ENCODE results near the gene CARMIL1.

Gene CARMIL1

DNA sequence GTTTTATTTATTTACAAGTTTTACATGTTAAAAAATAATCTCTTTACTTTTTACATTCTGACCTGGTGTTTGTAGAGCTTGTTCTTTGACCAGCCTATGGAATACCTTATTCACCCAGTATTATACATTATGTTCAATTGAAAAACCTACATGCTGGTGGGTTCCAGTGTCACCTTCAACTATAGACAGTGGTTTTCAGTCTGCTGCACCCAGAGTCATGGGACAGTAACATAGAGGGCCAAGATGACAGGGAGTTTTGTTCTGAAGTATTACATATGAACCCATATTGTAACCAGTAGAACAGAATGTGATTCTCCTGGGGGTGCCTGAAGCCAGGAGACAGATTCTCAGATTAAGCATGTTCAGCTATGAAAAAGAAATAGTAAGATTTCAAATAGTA, 233.4 kb downstream of the CARMIL1 start:
- DNase-seq (ENCODE audit: low read depth), result no peak

DNA sequence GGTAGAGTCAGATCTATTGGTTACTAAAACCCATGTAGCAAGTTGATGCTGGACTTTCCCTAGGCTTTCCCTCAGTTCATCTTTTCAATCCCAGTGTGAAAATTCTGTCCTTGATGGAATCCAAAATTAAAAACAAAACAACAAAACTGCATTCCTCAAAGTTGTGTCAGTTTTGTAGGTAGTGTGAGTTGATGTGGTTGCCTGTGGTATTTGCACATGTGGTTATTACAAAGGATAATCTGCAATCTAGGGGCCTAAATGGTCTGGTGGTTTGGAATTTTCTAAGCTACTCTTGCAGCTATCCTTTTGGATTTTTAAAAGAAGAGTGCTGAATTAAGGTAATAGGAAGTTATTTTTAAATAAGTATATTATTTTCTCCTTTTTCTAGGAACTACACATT, 240.7 kb downstream of the CARMIL1 start:
- DNase-seq (ENCODE audit: low read depth), result no peak

GRCh38 chr6:25524542-25524941, 245.4 kb downstream of the CARMIL1 start:
- DNase-seq (ENCODE audit: low read depth), result no peak

- DNase-seq (ENCODE audit: low read depth), result no peak
Measured at GRCh38 chr6:25525078-25525477, 245.9 kb downstream of the CARMIL1 start.

DNA sequence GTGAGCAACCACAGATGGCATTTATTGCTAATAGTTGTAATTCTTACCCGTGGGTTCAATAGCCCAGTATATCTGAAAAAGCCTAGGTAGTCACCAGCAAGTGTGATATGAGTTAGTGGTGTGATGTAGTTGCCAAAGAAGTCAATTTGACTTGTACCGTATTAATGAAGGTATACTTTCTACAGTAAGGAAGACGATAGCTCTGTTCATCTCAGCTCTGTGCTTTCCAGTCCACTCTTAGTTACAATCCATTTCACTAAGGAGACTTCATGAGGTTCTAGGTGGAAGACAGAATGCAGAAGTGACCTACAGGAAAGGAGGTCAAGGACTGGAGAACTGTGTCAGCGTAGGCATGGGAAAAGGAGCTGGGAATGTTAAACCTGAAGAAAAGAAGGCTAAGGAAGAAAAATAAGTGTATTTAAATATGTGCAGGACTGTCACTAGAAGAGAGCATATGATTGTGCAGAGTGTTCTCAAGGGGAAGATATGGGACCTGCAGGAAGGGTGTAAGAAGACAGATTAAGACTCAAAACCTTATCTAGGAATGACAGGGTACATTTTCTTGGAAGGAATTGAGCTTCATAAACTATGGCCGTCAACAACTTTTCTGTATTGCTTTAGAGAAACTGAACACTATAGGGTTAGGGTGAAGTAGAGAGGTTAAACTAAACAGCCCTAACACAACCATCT, 255.9 kb downstream of the CARMIL1 start:
- DNase-seq (ENCODE audit: low read depth), result no peak

DNA sequence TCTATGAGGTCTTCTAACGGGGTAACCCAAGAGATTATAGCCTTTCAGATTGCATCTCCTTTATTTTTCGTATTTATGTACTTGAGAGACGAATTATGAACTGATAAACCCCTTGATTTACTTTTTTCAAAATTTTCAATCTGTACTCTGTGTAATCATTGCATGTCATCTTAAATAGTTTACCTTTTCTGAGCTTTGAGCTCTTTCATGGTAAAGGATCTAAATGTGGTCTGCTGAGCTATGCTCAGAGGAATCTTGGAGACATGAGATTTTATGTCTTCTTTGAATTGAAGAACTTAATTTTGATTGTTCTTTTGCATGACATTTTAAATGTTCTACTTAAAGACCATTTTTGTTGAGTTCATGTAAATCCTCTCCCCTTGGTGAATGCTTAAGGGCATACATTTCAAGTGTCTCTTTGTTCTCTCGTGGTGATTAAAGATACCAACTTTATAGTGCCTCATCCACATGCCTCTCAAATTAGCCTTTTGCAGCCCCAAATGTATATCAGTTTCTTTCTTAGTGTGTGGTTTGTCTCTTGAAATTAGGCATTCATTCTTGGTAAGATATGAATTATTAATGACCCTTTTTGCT, 256.6 kb downstream of the CARMIL1 start:
- DNase-seq (ENCODE audit: low read depth), result no peak

GRCh38 chr6:25536781-25537180, 257.6 kb downstream of the CARMIL1 start:
- no peak for DNase-seq (ENCODE audit: low read depth)

DNA sequence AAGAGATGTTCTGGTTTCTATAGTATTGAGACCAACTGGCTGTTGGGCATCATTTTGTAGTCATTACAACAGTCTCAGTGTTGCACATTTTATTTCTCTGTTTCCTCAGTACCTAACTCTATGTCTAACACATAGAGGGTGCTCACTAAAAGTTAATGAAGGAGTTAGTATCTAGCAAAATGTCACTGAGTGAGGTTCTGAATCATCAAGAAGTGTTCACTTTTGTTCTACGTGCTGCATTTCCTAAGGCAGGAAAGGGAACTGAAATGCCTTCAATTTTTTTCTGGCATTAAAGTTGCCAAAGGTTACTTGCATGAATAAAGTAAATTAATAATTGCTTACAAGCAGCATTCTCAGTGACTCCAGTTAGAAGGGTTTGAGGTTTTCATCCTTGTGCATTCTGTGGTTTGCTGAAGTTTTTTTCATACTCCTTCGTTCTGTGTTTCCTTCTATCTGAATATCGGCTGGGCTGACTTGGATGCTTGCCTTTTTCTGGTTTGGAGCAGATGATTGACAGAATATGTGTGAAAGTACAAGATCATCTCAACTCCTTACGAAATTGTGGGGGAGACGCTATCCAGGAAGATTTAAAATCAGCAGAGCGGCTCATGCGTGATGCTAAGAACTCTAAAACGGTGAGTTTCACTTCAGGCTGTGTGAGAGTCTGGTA, 258.3 kb downstream of the CARMIL1 start:
- DNase-seq (ENCODE audit: low read depth), result no peak

- no peak for DNase-seq (ENCODE audit: low read depth)
Measured at GRCh38 chr6:25541228-25541627, 262.1 kb downstream of the CARMIL1 start.

DNA sequence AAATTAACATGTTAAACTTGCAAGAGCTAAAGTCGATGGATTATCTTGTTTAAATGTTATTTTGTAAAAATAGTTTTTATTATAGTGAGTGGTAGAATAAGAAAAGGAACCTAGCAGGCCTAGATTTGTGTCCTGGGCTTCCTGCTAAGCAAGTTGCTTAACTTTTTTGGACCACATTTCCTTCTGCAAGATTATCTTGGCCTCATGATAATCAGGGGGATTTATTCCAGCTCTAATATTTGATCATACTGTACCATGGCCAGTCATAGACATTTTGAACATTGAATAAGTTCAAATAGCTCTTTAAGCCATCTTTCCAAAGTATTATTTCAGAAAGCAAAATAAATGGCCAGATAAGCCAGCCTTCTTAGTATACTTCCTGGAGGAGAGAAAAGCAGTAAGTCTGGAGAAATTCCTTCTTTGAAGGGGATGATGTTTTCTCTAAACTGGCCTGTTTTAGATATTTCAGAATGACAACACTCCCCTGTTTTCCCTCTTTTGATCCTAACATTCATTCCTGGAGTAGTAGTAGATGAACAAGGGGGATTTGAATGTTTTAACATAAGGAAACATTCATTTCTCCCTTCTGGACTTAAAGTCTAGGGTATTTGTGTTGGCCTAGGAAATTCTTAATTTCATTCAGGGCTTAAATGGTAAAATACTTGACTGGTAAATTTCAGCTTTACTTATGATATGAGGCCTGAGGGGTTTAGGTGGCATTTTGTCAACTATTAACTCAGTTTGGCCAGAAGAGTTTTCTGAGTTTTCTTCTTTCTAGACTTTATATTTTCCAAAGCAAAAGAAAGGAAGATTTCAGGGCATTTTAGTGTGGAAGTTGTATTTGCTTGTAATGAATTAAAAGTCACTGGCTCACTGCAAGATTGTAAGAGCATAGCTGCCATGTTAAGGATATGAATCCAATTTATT, 264.1 kb downstream of the CARMIL1 start:
- no peak for DNase-seq (ENCODE audit: low read depth)

- no peak for DNase-seq (ENCODE audit: low read depth)
Measured at GRCh38 chr6:25544833-25545232, 265.7 kb downstream of the CARMIL1 start.

DNA sequence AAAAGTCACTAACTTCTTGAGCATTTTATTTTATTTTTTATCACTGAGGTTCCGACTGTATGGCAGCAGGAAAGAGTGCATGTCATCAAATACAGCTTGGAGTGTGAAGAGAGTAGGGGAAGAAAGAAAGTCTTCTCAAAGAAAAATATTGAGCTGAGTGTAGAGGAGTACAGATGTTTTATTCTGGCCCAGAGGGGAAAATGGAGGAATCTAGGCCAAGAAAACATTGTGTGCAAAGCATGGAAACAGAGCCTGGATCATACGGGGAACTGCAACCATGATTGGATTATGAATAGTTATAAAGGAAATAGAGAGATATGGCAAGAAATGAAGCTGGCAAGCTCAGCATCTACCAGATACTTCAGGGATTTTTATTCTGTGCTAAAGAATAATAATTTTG, 268.6 kb downstream of the CARMIL1 start:
- DNase-seq (ENCODE audit: low read depth), result no peak

DNA sequence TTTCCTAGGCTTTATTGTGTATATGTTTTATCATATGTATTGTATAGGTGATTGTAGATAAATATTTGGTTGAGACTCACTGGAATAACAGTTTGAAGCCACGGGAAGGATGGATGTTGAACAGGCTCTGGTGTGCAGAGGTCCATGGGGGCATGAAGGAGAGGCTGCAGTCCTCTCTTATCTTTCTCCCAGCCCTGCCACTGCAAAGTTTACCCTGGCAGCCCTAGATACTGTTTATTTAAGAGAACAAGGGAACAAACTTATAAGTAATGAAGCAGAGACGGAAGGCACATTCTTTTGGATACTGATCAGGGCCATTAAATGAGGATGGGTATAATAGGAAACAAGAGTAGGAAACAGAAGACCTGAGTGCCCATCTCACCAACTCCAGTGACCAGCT, 269.3 kb downstream of the CARMIL1 start:
- DNase-seq (ENCODE audit: low read depth), result no peak

DNA sequence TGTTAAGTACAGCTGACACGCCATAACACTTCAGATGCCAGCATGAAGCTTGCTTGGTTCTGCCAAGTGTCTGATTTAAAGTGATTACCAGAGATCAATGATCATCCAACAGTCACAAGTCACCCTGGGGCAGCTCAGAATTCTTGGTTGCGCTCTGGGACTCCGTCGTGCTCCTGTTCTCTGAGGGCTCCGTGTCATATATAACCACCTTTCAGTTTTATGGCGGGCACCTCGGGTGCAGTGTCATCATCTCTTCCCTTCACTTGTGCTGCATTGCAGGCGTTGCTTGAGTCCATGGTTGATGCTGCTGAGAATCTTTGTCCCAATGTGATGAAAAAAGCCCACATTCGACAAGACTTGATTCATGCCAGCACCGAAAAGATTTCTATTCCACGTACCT, 271.5 kb downstream of the CARMIL1 start:
- no peak for DNase-seq (ENCODE audit: low read depth)

DNA sequence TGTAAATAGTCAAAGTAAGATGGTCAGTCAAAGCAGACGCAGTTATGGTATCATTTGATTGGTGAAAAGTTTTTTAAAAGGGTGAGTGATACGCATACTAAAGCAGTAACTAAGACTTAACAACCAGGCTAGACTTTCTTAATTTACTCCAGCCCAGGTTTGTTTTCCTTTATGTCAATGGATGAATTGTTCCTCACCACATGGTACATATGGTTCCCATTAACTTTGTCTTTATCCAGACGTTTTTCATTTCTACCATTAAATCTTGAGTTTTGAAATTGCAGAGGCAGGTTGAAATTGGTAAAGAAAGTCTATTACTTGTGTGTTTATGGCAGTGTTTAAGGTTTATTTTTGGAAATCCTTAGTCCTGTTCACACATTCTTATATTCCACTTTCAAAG, 274.3 kb downstream of the CARMIL1 start:
- no peak for DNase-seq (ENCODE audit: low read depth)

- DNase-seq (ENCODE audit: low read depth), result no peak
Measured at GRCh38 chr6:25555188-25555587, 276.0 kb downstream of the CARMIL1 start.

DNA sequence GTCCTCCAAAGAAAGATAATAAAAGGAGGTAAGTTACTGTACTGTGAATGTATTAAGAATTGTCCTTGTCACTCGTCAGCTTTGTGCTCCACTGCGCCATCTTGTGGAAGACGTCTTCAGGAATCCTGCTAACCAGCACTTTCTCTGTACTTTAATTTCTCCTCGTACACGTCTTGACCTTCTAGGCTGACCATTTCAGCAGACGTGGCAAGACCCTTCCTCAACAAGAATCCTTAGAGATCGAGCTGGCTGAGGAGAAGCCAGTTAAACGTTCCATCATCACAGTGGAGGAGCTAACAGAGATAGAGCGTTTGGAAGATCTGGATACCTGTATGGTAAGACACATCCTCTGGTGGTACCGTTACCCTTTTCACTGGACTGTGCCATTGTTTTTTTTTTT, 277.3 kb downstream of the CARMIL1 start:
- DNase-seq (ENCODE audit: low read depth), result peak; percentile 69

DNA sequence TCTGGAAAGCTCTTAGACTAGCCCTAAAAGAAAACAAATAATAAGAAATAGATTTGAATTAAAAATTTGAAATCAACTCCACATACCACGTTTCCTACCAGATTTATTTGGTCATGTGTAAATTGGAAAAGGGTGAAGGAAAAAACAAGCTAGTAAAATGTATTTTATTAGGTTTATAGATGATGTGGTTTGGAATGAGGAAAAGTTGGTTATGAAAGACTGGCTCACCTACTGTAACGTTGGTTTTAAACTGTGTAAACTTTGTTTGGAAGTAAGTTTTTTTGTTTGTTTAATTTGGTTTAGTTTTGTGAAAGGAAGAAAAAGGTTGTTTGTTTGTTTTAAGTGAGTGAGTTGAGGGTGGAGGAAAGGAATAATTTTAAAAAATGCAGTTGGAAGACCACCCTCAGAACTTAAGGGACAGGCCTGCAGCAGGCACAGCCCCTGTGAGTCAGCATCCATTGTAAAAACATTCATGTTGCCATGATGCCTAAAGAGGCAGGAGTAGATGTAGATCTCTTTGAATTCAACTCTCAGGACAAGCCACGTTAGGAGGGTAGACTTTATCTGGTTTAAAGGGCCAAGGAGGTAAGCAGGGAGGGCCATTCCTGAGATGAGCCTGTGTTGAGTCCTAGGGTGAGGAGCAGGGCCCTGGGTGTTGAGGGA, 279.1 kb downstream of the CARMIL1 start:
- no peak for DNase-seq (ENCODE audit: low read depth)

DNA sequence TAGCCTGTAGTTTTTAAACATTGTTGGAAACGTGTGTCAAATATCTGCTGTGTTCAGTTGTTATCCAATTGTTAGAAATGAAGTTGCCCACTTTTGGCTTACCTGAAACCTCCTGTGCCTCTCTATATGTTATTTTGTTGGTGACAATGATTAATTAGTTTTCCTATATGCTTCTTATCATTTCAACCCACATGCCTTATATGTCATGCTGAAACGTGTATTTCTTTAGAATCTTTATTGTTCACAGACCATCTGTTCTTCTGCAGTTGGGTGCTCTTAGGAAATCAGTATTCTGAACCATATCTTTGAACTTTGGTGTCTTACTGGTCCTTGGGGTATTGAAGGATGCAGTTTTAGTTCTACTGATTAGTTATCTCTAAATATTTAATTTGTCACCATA, 281.7 kb downstream of the CARMIL1 start:
- DNase-seq (ENCODE audit: low read depth), result no peak

GRCh38 chr6:25564943-25565342, 285.8 kb downstream of the CARMIL1 start:
- DNase-seq (ENCODE audit: low read depth), result no peak

DNA sequence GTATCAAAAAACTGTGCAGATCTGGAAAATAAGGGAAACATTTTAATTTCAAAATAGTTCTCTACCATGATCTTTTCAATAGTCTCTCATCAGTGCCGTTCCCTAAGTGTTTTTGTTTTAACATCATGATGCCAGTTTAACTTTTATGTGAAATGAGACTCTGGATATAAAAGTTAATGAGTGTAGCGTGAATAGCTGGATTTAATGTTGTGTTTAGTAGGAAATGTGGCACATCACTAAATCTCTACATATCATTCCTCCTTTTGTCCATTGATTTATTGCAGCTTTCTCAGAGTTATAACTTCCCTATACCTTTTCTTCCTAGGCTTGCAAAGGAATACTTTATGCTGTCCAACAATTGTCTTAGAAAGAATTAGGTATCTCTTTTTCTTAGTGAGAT, 291.4 kb downstream of the CARMIL1 start:
- DNase-seq (ENCODE audit: low read depth), result no peak

DNA sequence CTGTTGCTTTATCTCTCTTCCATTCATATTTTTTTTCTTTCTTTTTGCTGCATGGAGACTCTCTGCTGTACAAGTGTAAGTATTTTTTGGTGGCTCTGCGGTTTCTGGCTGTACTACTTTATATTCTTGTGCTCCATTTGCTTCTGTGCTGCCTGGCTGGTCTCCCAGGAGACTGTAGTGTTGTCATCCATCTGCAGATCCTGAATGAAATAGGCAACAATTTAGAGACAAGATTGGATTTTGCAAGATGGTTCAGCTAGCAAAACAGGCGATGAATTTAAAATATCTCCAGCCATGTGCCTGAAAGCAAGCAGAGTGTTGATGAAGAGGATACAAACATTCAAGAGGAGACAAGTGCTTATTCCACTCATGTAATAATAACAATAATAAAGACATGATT, 297.7 kb downstream of the CARMIL1 start:
- no peak for DNase-seq (ENCODE audit: low read depth)

Data from ELR (cell line).